NCI-H2227 (cell line): Measurements from ENCODE around the gene FAM168A.
"Not testable (repeated sequence)": the region's sequence is repeated elsewhere in the genome, so short reads cannot be mapped to it uniquely, and the experiment has no call there.

Source experiments
- DNase-seq: peaks from one replicate; lab custom pipeline; 2025; ENCODE audit not compliant: unreplicated experiment; lab: John Stamatoyannopoulos, UW

Gene FAM168A

GRCh38 chr11:73475549-73476095 is 122.3 kb downstream of the FAM168A start:
- DNase-seq, result no peak

- DNase-seq, result no peak
Observed at GRCh38 chr11:73473252-73473651, 124.7 kb downstream of the FAM168A start.

- not testable (repeated sequence) for DNase-seq
Observed at GRCh38 chr11:73470036-73470612, 127.8 kb downstream of the FAM168A start.

GRCh38 chr11:73469401-73469800 is 128.5 kb downstream of the FAM168A start:
- DNase-seq, result no peak

- no peak for DNase-seq
Observed at GRCh38 chr11:73468590-73469161, 129.2 kb downstream of the FAM168A start.

GRCh38 chr11:73467505-73467904 is 130.4 kb downstream of the FAM168A start:
- DNase-seq, result no peak

- DNase-seq, result no peak
Observed at GRCh38 chr11:73466643-73467042, 131.3 kb downstream of the FAM168A start.

GRCh38 chr11:73465871-73466270 is 132.0 kb downstream of the FAM168A start:
- no peak for DNase-seq

- no peak for DNase-seq
Observed at GRCh38 chr11:73465023-73465675, 132.8 kb downstream of the FAM168A start.

GRCh38 chr11:73464347-73464746 is 133.6 kb downstream of the FAM168A start:
- DNase-seq, result peak; percentile 13

GRCh38 chr11:73463359-73463758 is 134.6 kb downstream of the FAM168A start:
- no peak for DNase-seq

GRCh38 chr11:73461964-73462363 is 135.9 kb downstream of the FAM168A start:
- no peak for DNase-seq

GRCh38 chr11:73461335-73461840 is 136.5 kb downstream of the FAM168A start:
- no peak for DNase-seq

- no peak for DNase-seq
Observed at GRCh38 chr11:73458201-73458600, 139.7 kb downstream of the FAM168A start.

- no peak for DNase-seq
Observed at GRCh38 chr11:73454987-73455386, 142.9 kb downstream of the FAM168A start.

- no peak for DNase-seq
Observed at GRCh38 chr11:73453562-73453961, 144.3 kb downstream of the FAM168A start.

GRCh38 chr11:73452726-73453125 is 145.2 kb downstream of the FAM168A start:
- no peak for DNase-seq

GRCh38 chr11:73451896-73452295 is 146.0 kb downstream of the FAM168A start:
- no peak for DNase-seq

GRCh38 chr11:73446766-73447165 is 151.1 kb downstream of the FAM168A start:
- no peak for DNase-seq

GRCh38 chr11:73445980-73446379 is 151.9 kb downstream of the FAM168A start:
- no peak for DNase-seq

GRCh38 chr11:73439002-73439843 is 158.7 kb downstream of the FAM168A start:
- DNase-seq, result peak; percentile 29
